Measurements from ENCODE around the gene ZBTB8OS.

Gene ZBTB8OS

DNA sequence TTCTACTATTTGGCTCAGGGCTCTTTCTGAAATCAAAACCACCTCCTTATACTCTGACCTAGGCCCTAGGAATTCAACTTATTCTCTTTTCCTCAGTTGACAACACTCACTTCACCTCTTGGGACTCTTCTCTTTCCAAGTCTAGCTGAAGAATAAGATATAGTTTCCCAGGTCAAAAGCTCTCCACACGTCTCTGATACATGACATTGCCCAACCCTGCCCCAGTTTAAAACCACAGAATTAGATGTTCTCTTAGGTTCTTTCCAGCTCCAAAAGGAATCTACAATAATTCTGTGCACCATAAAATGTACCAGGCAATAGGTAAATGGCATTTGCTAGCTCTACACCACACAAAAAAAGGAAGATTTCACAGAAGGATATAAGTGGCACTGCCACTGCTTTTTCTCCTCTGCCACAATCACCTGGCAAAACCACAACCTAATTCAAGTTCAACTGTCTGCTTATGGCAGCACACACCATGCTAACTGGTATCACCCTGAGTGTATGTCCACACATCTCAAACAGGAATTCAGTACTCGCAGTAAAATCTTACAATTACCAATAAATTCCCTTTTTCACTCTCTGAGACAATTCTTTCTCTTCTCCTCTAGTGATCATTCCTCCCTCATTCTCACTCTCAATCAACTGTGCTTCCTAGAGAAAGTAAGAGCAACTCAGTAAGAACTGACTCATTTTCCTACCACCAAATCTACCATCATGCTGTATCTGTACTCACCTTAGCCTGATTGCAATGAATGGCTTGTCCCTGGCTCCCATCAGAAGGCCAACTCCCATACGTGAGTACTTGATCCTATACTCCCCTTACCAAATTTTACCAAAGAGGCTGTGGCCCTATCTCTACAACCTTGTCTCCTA, 27.3 kb downstream of the ZBTB8OS start:
- Histone ChIP-seq H3K9me3 (ENCODE audit: low read depth, low read length) (no peaks in the 10 kb centered on the region), H3K9ac (ENCODE audit: insufficient read length) (no peak overlapping the region), H3K36me3 (ENCODE audit: insufficient read depth, low read length) (peaks cover 25% of the 10 kb centered on the region), H3K4me3 (no peak overlapping the region), H3K27ac (0 out of 2 replicates have a peak overlapping the region, but pooled peaks have one; percentile 19)
- DNase-seq (ENCODE audit: low read depth, low spot score) = no peak
- TF ChIP-seq FOXP2 (optimal IDR thresholded peaks at IDR 0.05; ENCODE audit: control extremely low read depth, extremely low read length, insufficient read depth) (no peak), EZH2 (IDR thresholded peaks at IDR 0.05) (no peak), POLR2AphosphoS5 (IDR thresholded peaks at IDR 0.05; ENCODE audit: borderline replicate concordance, low read depth, low read length) (no peak)

DNA sequence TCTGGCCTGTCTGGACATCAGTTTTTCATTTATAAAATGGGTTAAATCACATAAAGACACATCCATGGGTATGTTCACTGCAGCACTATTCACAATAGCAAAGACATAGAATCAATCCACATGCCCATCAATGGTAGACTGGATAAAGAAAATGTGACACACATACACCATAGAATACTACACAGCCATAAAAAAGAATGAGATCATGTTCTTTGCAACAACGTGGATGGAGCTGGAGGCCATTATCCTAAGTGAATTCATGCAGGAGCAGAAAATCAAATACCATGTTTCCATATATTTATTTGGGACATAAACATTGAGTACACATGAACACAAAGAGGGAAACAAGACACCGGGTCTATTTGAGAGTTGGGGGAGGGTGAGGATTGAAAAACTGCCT, 28.1 kb downstream of the ZBTB8OS start:
- no peak for DNase-seq (ENCODE audit: low read depth, low spot score)
- Histone ChIP-seq H3K27ac (no peak overlapping the region), H3K4me3 (no peak overlapping the region), H3K9ac (ENCODE audit: insufficient read length) (no peak overlapping the region), H3K36me3 (ENCODE audit: insufficient read depth, low read length) (peaks cover 17% of the 10 kb centered on the region), H3K9me3 (ENCODE audit: low read depth, low read length) (no peaks in the 10 kb centered on the region)
- TF ChIP-seq FOXP2 (optimal IDR thresholded peaks at IDR 0.05; ENCODE audit: control extremely low read depth, extremely low read length, insufficient read depth) (no peak), POLR2AphosphoS5 (IDR thresholded peaks at IDR 0.05; ENCODE audit: borderline replicate concordance, low read depth, low read length) (no peak), EZH2 (IDR thresholded peaks at IDR 0.05) (no peak)

DNA sequence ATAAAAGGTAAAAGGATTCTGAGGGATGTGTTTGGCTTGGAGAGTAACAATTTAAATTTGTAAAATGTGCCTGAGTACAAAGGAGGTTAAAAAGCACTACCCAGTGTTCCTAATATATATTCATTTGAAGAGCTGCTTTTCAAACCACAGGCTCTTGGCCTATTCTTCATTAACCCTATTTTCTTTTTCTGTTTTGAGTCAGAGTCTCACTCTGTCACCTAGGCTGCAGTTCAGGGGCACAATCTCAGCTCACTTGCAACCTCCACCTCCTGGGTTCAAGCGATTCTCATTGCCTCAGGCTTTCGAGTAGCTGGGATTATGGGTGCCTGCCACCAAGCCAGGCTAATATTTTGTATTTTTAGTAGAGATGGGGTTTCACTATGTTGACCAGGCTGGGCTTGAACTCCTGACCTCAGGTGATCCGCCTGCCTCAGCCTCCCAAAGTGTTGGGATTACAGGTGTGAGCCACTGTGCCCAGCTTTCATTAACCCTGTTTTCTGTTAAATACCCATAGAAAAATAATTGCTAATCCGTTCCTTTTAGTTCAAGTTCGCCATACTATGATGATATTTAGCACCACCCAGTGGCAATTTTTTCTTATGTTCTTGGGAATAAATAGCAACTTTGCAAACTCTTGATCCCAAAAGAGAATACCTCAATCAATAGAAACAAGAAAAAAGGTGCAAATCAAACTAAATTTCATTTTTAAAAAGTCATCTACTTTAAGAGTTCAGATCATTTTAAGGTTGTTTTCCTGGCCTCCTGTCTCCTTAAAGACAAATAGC, 30.5 kb downstream of the ZBTB8OS start:
- peaks cover 11% of the 10 kb centered on the region for H3K36me3 ChIP-seq (ENCODE audit: insufficient read depth, low read length)
- no peaks in the 10 kb centered on the region for H3K9me3 ChIP-seq (ENCODE audit: low read depth, low read length)
- H3K9ac ChIP-seq (ENCODE audit: insufficient read length) = no peak overlapping the region
- no peak for DNase-seq (ENCODE audit: low read depth, low spot score)
- no peak overlapping the region for H3K27ac ChIP-seq
- TF ChIP-seq POLR2AphosphoS5 (IDR thresholded peaks at IDR 0.05; ENCODE audit: borderline replicate concordance, low read depth, low read length) = no peak
- no peak for TF ChIP-seq EZH2 (IDR thresholded peaks at IDR 0.05)
- no peak for TF ChIP-seq FOXP2 (optimal IDR thresholded peaks at IDR 0.05; ENCODE audit: control extremely low read depth, extremely low read length, insufficient read depth)
- no peak overlapping the region for H3K4me3 ChIP-seq

DNA sequence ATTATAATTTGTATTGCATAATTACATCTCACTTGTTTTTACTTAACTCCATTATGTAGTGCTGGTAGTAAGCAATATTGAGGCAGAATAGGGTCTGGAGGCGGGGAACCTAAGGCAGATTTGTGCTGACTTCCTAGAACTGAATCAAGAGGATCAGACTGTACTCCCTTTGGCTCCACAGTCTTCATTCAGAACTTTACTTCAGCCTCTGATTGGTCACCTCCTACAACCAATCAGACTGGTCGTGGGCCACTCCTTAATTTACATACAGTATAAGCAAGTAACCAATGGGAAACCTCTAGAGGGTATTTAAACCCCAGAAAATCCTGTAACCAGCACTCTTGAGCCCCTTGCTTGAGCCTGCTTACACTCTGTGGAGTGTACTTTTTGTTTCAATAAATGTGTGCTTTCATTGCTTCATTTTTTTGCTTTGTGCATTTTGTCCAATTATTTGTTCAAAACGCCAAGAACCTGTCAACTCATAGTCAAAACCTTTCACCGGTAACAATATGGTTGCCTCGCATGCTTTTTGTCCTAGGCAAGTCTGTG, 31.6 kb downstream of the ZBTB8OS start:
- H3K9ac ChIP-seq (ENCODE audit: insufficient read length) = no peak overlapping the region
- TF ChIP-seq EZH2 (IDR thresholded peaks at IDR 0.05) (no peak), POLR2AphosphoS5 (IDR thresholded peaks at IDR 0.05; ENCODE audit: borderline replicate concordance, low read depth, low read length) (no peak), FOXP2 (optimal IDR thresholded peaks at IDR 0.05; ENCODE audit: control extremely low read depth, extremely low read length, insufficient read depth) (no peak)
- DNase-seq (ENCODE audit: low read depth, low spot score) = no peak
- H3K9me3 ChIP-seq (ENCODE audit: low read depth, low read length) = no peaks in the 10 kb centered on the region
- H3K27ac ChIP-seq = no peak overlapping the region
- no peak overlapping the region for H3K4me3 ChIP-seq
- peaks cover 11% of the 10 kb centered on the region for H3K36me3 ChIP-seq (ENCODE audit: insufficient read depth, low read length)

DNA sequence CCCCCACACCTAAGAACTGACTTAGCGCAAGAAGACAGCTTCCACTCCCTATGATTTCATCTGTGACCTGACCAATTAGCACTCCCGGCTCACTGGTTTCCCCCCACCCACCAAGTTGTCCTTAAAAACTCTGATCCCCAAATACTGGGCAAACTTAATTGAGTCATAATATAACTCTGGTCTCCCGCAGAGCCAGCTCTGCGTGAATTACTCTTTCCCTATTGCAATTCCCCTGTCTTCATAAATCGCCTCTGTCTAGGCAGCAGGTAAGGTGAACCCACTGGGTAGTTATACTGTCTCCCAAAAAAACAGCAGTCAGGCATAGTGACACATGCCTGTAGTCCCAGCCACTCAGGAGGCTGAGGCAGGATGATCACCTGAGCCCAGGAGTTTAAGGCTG, 36.9 kb downstream of the ZBTB8OS start:
- DNase-seq (ENCODE audit: low read depth, low spot score) = no peak
- H3K9me3 ChIP-seq (ENCODE audit: low read depth, low read length) = no peaks in the 10 kb centered on the region
- H3K4me3 ChIP-seq = no peak overlapping the region
- TF ChIP-seq POLR2AphosphoS5 (IDR thresholded peaks at IDR 0.05; ENCODE audit: borderline replicate concordance, low read depth, low read length) = no peak
- no peak for TF ChIP-seq FOXP2 (optimal IDR thresholded peaks at IDR 0.05; ENCODE audit: control extremely low read depth, extremely low read length, insufficient read depth)
- no peak for TF ChIP-seq EZH2 (IDR thresholded peaks at IDR 0.05)
- no peaks in the 10 kb centered on the region for H3K36me3 ChIP-seq (ENCODE audit: insufficient read depth, low read length)
- no peak overlapping the region for H3K9ac ChIP-seq (ENCODE audit: insufficient read length)
- H3K27ac ChIP-seq = no peak overlapping the region

DNA sequence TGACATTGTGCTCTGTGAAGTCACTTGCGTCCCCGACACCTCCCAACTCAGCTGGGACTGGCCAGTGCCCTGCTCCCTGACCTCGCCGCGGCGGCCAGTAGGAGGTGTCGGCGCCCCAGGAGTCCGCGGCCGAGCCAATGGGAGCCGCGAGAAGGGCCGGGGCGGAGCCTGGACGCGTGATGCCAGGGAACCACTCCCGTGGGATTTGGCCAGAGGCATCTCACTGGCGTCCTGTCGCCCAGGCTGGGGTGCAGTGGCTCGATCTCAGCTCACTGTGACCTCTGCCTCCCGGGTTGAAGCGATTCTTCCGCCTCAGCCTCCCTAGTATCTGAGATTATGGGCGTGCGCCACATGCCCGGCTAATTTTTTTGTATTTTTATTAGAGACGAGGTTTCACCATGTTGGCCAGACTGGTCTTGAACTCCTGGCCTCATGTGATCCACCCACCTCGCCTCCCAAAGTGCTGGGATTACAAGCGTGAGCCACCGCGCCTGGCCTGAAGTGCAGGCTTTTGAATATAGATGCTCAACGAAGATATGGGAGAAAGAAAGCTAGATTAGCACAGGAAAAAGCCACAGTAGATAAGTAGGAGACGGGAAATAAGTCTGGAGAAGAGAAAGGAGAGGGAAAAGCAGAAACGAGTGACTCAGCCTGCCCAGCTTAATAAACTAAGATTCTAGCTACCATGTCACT, 38.0 kb downstream of the ZBTB8OS start:
- H3K9ac ChIP-seq (ENCODE audit: insufficient read length) = no peak overlapping the region
- DNase-seq (ENCODE audit: low read depth, low spot score) = no peak
- H3K4me3 ChIP-seq = 0 out of 2 replicates have a peak overlapping the region, but pooled peaks have one; percentile 15
- H3K9me3 ChIP-seq (ENCODE audit: low read depth, low read length) = no peaks in the 10 kb centered on the region
- H3K36me3 ChIP-seq (ENCODE audit: insufficient read depth, low read length) = no peaks in the 10 kb centered on the region
- TF ChIP-seq FOXP2 (optimal IDR thresholded peaks at IDR 0.05; ENCODE audit: control extremely low read depth, extremely low read length, insufficient read depth) (no peak), POLR2AphosphoS5 (IDR thresholded peaks at IDR 0.05; ENCODE audit: borderline replicate concordance, low read depth, low read length) (peak; percentile 60; the same call in 1 of the 2 replicates), EZH2 (IDR thresholded peaks at IDR 0.05) (no peak)
- no peak overlapping the region for H3K27ac ChIP-seq

DNA sequence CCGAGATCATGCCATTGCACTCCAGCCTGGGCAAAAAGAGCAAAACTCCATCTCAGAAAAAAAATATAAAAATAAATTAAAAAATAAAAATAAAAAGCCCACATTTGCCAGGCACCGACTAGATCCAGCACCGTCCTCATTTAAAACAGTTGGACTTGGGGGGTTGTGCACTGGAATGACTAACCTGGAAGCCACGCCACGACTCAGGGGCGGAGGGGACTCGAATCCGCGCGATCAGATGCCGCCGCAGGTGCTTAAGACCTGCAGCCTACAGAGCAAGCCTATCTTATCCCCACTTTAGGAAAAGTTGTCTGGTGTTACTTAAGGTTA, 38.5 kb downstream of the ZBTB8OS start:
- no peak overlapping the region for H3K27ac ChIP-seq
- no peaks in the 10 kb centered on the region for H3K9me3 ChIP-seq (ENCODE audit: low read depth, low read length)
- H3K9ac ChIP-seq (ENCODE audit: insufficient read length) = no peak overlapping the region
- TF ChIP-seq POLR2AphosphoS5 (IDR thresholded peaks at IDR 0.05; ENCODE audit: borderline replicate concordance, low read depth, low read length) = no peak
- no peak for TF ChIP-seq FOXP2 (optimal IDR thresholded peaks at IDR 0.05; ENCODE audit: control extremely low read depth, extremely low read length, insufficient read depth)
- TF ChIP-seq EZH2 (IDR thresholded peaks at IDR 0.05) = no peak
- H3K36me3 ChIP-seq (ENCODE audit: insufficient read depth, low read length) = no peaks in the 10 kb centered on the region
- H3K4me3 ChIP-seq = 0 out of 2 replicates have a peak overlapping the region, but pooled peaks have one; percentile 15
- DNase-seq (ENCODE audit: low read depth, low spot score) = no peak

Data from SK-N-MC (cell line).